Chondrocyte (in vitro differentiated cells): Measurements from ENCODE around the gene NR6A1. TPM values are rescaled to one million over a fixed set of nuclear protein-coding genes. Genes with fewer than 3 reads are reported as not detected.
"Not testable (repeated sequence)": the region's sequence is repeated elsewhere in the genome, so short reads cannot be mapped to it uniquely, and the experiment has no call there.

Source experiments
- DNase-seq: peaks from one replicate; pipeline ENCODE4 v3.0.0; 2021; ENCODE audit warnings: mixed read lengths, low spot score
- H3K27ac Mint-ChIP-seq: one replicate; pipeline ENCODE4 v1.8.0; 2021; ENCODE audit warnings: mild to moderate bottlenecking, moderate library complexity, mixed read lengths; ENCODE audit not compliant: unreplicated experiment
- H3K27me3 Mint-ChIP-seq: 2 replicates; pipeline ENCODE4 v1.8.0; 2021; ENCODE audit warnings: low read depth, mixed read lengths
- H3K36me3 Mint-ChIP-seq: 2 replicates; pipeline ENCODE4 v1.8.0; 2021; ENCODE audit warnings: low read depth, mixed read lengths
- H3K4me1 Mint-ChIP-seq: 2 replicates; pipeline ENCODE4 v1.8.0; 2021; ENCODE audit warnings: low read depth, mild to moderate bottlenecking, mixed read lengths
- H3K4me3 Mint-ChIP-seq: one replicate; pipeline ENCODE4 v1.8.0; 2021; ENCODE audit warnings: mild to moderate bottlenecking, moderate library complexity, mixed read lengths; ENCODE audit not compliant: unreplicated experiment
- H3K9me3 Mint-ChIP-seq: 2 replicates; pipeline ENCODE4 v1.8.0; 2021; ENCODE audit warnings: low read depth, mixed read lengths
- CTCF ChIP-seq: fragments of 200-600 bp; sonication (generic); IDR thresholded peaks from 2 replicates; pipeline ENCODE4 v1.5.0; 2021; ENCODE audit warnings: antibody characterized with exemption, mild to moderate bottlenecking, moderate library complexity
- total RNA-seq: library from RNA; stranded (reverse); gene quantifications from 3 replicates; pipeline ENCODE4 v1.2.1, GENCODE V29; 2021

Gene NR6A1
- total RNA-seq, 1 donor from 2014 or later = 0.77 TPM

- H3K27ac Mint-ChIP-seq = peak overlapping the region; percentile 73
- peak; percentile 92 for TF ChIP-seq CTCF
These were observed 3.2 kb upstream of the NR6A1 start for GRCh38 chr9:124774129-124774978.

GRCh38 chr9:124773473-124774128, 2.5 kb upstream of the NR6A1 start:
- no peaks in the 10 kb centered on the region for H3K9me3 Mint-ChIP-seq
- peaks cover 56% of the 10 kb centered on the region for H3K4me1 Mint-ChIP-seq
- H3K27ac Mint-ChIP-seq = no peak overlapping the region
- H3K36me3 Mint-ChIP-seq = no peaks in the 10 kb centered on the region
- no peak overlapping the region for H3K4me3 Mint-ChIP-seq
- TF ChIP-seq CTCF = no peak
- DNase-seq = no peak
- H3K27me3 Mint-ChIP-seq = peaks cover 18% of the 10 kb centered on the region

More at GRCh38 chr9:124774129-124774978, 3.2 kb upstream of the NR6A1 start:
- H3K27me3 Mint-ChIP-seq = peaks cover 10% of the 10 kb centered on the region
- no peak overlapping the region for H3K4me3 Mint-ChIP-seq
- H3K9me3 Mint-ChIP-seq = no peaks in the 10 kb centered on the region
- H3K4me1 Mint-ChIP-seq = peaks cover 59% of the 10 kb centered on the region
- no peak for DNase-seq
- H3K36me3 Mint-ChIP-seq = no peaks in the 10 kb centered on the region

- Mint-ChIP-seq H3K4me1 (peaks cover 50% of the 10 kb centered on the region), H3K27me3 (peaks cover 25% of the 10 kb centered on the region)
- not testable (repeated sequence) for H3K36me3 Mint-ChIP-seq, H3K27ac Mint-ChIP-seq, DNase-seq, H3K4me3 Mint-ChIP-seq, H3K9me3 Mint-ChIP-seq
These were observed 1.8 kb upstream of the NR6A1 start for GRCh38 chr9:124772877-124773276.

GRCh38 chr9:124771867-124772679, 962 bp upstream of the NR6A1 start:
- Mint-ChIP-seq H3K4me1 (peaks cover 46% of the 10 kb centered on the region), H3K27ac (peak overlapping the region; percentile 96), H3K27me3 (peaks cover 31% of the 10 kb centered on the region), H3K9me3 (no peaks in the 10 kb centered on the region), H3K4me3 (peak overlapping the region; percentile 83), H3K36me3 (no peaks in the 10 kb centered on the region)
- DNase-seq = no peak
- peak; percentile 100 for TF ChIP-seq CTCF

- H3K9me3 Mint-ChIP-seq = no peaks in the 10 kb centered on the region
- H3K27ac Mint-ChIP-seq = no peak overlapping the region
- peaks cover 3% of the 10 kb centered on the region for H3K36me3 Mint-ChIP-seq
- peak overlapping the region; percentile 76 for H3K4me3 Mint-ChIP-seq
- no peak for DNase-seq
- H3K4me1 Mint-ChIP-seq = peaks cover 34% of the 10 kb centered on the region
- H3K27me3 Mint-ChIP-seq = peaks cover 39% of the 10 kb centered on the region
- TF ChIP-seq CTCF = no peak
These were observed 621 bp downstream of the NR6A1 start for GRCh38 chr9:124770359-124771020.
